ENCODE measurements around the gene UNC5C.

Gene UNC5C

GRCh38 chr4:95432466-95432865 is 116.3 kb downstream of the UNC5C start:
- no peak overlapping the region for H3K4me3 ChIP-seq (ENCODE audit: low read depth, low read length, poor library complexity, severe bottlenecking)
- no peak overlapping the region for H2AFZ ChIP-seq (ENCODE audit: low read length)
- H3F3A ChIP-seq (ENCODE audit: insufficient read depth, low read length), result no peaks in the 10 kb centered on the region
- H3K27ac ChIP-seq (ENCODE audit: low read depth, low read length, poor library complexity, severe bottlenecking), result no peak overlapping the region
- H3K4me2 ChIP-seq (ENCODE audit: low read length), result no peak overlapping the region
- H3K9me3 ChIP-seq (ENCODE audit: low read length), result no peaks in the 10 kb centered on the region
- H3K9ac ChIP-seq (ENCODE audit: low read length), result no peak overlapping the region
- TF ChIP-seq CTCF (IDR thresholded peaks at IDR 0.05; ENCODE audit: low read length), result no peak
- TF ChIP-seq EZH2 (IDR thresholded peaks at IDR 0.05; ENCODE audit: borderline replicate concordance, low read length), result no peak
- H3K27me3 ChIP-seq (ENCODE audit: insufficient read depth, low read length), result no peaks in the 10 kb centered on the region
- no peaks in the 10 kb centered on the region for H4K20me1 ChIP-seq (ENCODE audit: insufficient read depth, low read length)
- H3K4me1 ChIP-seq (ENCODE audit: insufficient read depth, low read length, severe bottlenecking), result no peaks in the 10 kb centered on the region
- H3K36me3 ChIP-seq (ENCODE audit: insufficient read depth, low read length), result no peaks in the 10 kb centered on the region
- no peaks in the 10 kb centered on the region for H3K9me2 ChIP-seq (ENCODE audit: low read depth, low read length)
- no peaks in the 10 kb centered on the region for H3K79me2 ChIP-seq (ENCODE audit: insufficient read depth, low read length)

GRCh38 chr4:95431678-95432077 is 117.1 kb downstream of the UNC5C start:
- Histone ChIP-seq H3K4me3 (ENCODE audit: low read depth, low read length, poor library complexity, severe bottlenecking) (no peak overlapping the region), H2AFZ (ENCODE audit: low read length) (no peak overlapping the region), H3K36me3 (ENCODE audit: insufficient read depth, low read length) (no peaks in the 10 kb centered on the region), H3K4me2 (ENCODE audit: low read length) (no peak overlapping the region), H3F3A (ENCODE audit: insufficient read depth, low read length) (no peaks in the 10 kb centered on the region), H3K9me3 (ENCODE audit: low read length) (no peaks in the 10 kb centered on the region), H3K27me3 (ENCODE audit: insufficient read depth, low read length) (no peaks in the 10 kb centered on the region), H3K27ac (ENCODE audit: low read depth, low read length, poor library complexity, severe bottlenecking) (no peak overlapping the region), H3K4me1 (ENCODE audit: insufficient read depth, low read length, severe bottlenecking) (no peaks in the 10 kb centered on the region), H4K20me1 (ENCODE audit: insufficient read depth, low read length) (no peaks in the 10 kb centered on the region), H3K9ac (ENCODE audit: low read length) (no peak overlapping the region), H3K9me2 (ENCODE audit: low read depth, low read length) (no peaks in the 10 kb centered on the region), H3K79me2 (ENCODE audit: insufficient read depth, low read length) (no peaks in the 10 kb centered on the region)
- TF ChIP-seq EZH2 (IDR thresholded peaks at IDR 0.05; ENCODE audit: borderline replicate concordance, low read length) (no peak), CTCF (IDR thresholded peaks at IDR 0.05; ENCODE audit: low read length) (no peak)

- Histone ChIP-seq H2AFZ (ENCODE audit: low read length) (no peak overlapping the region), H3K4me3 (ENCODE audit: low read depth, low read length, poor library complexity, severe bottlenecking) (no peak overlapping the region), H3K27ac (ENCODE audit: low read depth, low read length, poor library complexity, severe bottlenecking) (no peak overlapping the region), H3K4me2 (ENCODE audit: low read length) (no peak overlapping the region), H4K20me1 (ENCODE audit: insufficient read depth, low read length) (no peaks in the 10 kb centered on the region), H3K27me3 (ENCODE audit: insufficient read depth, low read length) (no peaks in the 10 kb centered on the region), H3K9ac (ENCODE audit: low read length) (no peak overlapping the region), H3K36me3 (ENCODE audit: insufficient read depth, low read length) (no peaks in the 10 kb centered on the region), H3K9me2 (ENCODE audit: low read depth, low read length) (no peaks in the 10 kb centered on the region), H3F3A (ENCODE audit: insufficient read depth, low read length) (no peaks in the 10 kb centered on the region), H3K79me2 (ENCODE audit: insufficient read depth, low read length) (no peaks in the 10 kb centered on the region), H3K4me1 (ENCODE audit: insufficient read depth, low read length, severe bottlenecking) (no peaks in the 10 kb centered on the region), H3K9me3 (ENCODE audit: low read length) (no peaks in the 10 kb centered on the region)
- TF ChIP-seq CTCF (IDR thresholded peaks at IDR 0.05; ENCODE audit: low read length) (no peak), EZH2 (IDR thresholded peaks at IDR 0.05; ENCODE audit: borderline replicate concordance, low read length) (no peak)
Observed at GRCh38 chr4:95429416-95429815, 119.4 kb downstream of the UNC5C start.
